Measurements from ENCODE around the gene DYNLT5.
"Not testable (repeated sequence)": the region's sequence is repeated elsewhere in the genome, so short reads cannot be mapped to it uniquely, and the experiment has no call there.

The DYNLT5 gene

GRCh38 chr1:66732407-66733166 is 19.7 kb upstream of the DYNLT5 start:
- H3K4me3 Mint-ChIP-seq: no peak overlapping the region

GRCh38 chr1:66733348-66734017 is 18.8 kb upstream of the DYNLT5 start:
- no peaks in the 10 kb centered on the region for H3K9me3 Mint-ChIP-seq
- no peak overlapping the region for H3K4me3 Mint-ChIP-seq
- H3K36me3 Mint-ChIP-seq (ENCODE audit: low read depth): no peaks in the 10 kb centered on the region
- no peaks in the 10 kb centered on the region for H3K27me3 Mint-ChIP-seq
- peaks cover 18% of the 10 kb centered on the region for H3K4me1 Mint-ChIP-seq (ENCODE audit: low read depth)
- intact Hi-C loops (cut with micrococcal nuclease): no loop called here
- no peak overlapping the region for H3K27ac Mint-ChIP-seq

More at GRCh38 chr1:66732407-66733166, 19.7 kb upstream of the DYNLT5 start:
- intact Hi-C loops (cut with micrococcal nuclease): no loop called here
- Mint-ChIP-seq H3K9me3 (no peaks in the 10 kb centered on the region), H3K27ac (peak overlapping the region; percentile 25), H3K36me3 (ENCODE audit: low read depth) (no peaks in the 10 kb centered on the region), H3K4me1 (ENCODE audit: low read depth) (peaks cover 18% of the 10 kb centered on the region), H3K27me3 (no peaks in the 10 kb centered on the region)

GRCh38 chr1:66734531-66734930 is 17.7 kb upstream of the DYNLT5 start:
- intact Hi-C loops (cut with micrococcal nuclease); H3K9me3 Mint-ChIP-seq; H3K27me3 Mint-ChIP-seq; H3K4me3 Mint-ChIP-seq; H3K27ac Mint-ChIP-seq; H3K36me3 Mint-ChIP-seq (ENCODE audit: low read depth): not testable (repeated sequence)
- H3K4me1 Mint-ChIP-seq (ENCODE audit: low read depth): peaks cover 10% of the 10 kb centered on the region

- no peaks in the 10 kb centered on the region for H3K36me3 Mint-ChIP-seq (ENCODE audit: low read depth)
Measured at GRCh38 chr1:66737836-66738235, 14.4 kb upstream of the DYNLT5 start.

GRCh38 chr1:66739401-66740157 is 12.7 kb upstream of the DYNLT5 start:
- no peaks in the 10 kb centered on the region for H3K4me1 Mint-ChIP-seq (ENCODE audit: low read depth)
- no peaks in the 10 kb centered on the region for H3K36me3 Mint-ChIP-seq (ENCODE audit: low read depth)
- H3K27ac Mint-ChIP-seq: no peak overlapping the region
- no peaks in the 10 kb centered on the region for H3K27me3 Mint-ChIP-seq
- intact Hi-C loops (cut with micrococcal nuclease): no loop called here
- no peaks in the 10 kb centered on the region for H3K9me3 Mint-ChIP-seq
- H3K4me3 Mint-ChIP-seq: no peak overlapping the region

More at GRCh38 chr1:66737836-66738235, 14.4 kb upstream of the DYNLT5 start:
- Mint-ChIP-seq H3K4me3 (no peak overlapping the region), H3K4me1 (ENCODE audit: low read depth) (peaks cover 3% of the 10 kb centered on the region), H3K27ac (no peak overlapping the region), H3K27me3 (no peaks in the 10 kb centered on the region), H3K9me3 (no peaks in the 10 kb centered on the region)
- intact Hi-C loops (cut with micrococcal nuclease): no loop called here

GRCh38 chr1:66745451-66745850 is 6.8 kb upstream of the DYNLT5 start:
- intact Hi-C loops (cut with micrococcal nuclease): no loop called here
- H3K9me3 Mint-ChIP-seq: no peaks in the 10 kb centered on the region
- H3K27me3 Mint-ChIP-seq: no peaks in the 10 kb centered on the region
- no peaks in the 10 kb centered on the region for H3K36me3 Mint-ChIP-seq (ENCODE audit: low read depth)
- no peak overlapping the region for H3K4me3 Mint-ChIP-seq
- H3K27ac Mint-ChIP-seq: no peak overlapping the region
- no peaks in the 10 kb centered on the region for H3K4me1 Mint-ChIP-seq (ENCODE audit: low read depth)

GRCh38 chr1:66747501-66747900 is 4.8 kb upstream of the DYNLT5 start:
- no peak overlapping the region for H3K4me3 Mint-ChIP-seq
- no peaks in the 10 kb centered on the region for H3K9me3 Mint-ChIP-seq
- H3K27ac Mint-ChIP-seq: no peak overlapping the region
- H3K4me1 Mint-ChIP-seq (ENCODE audit: low read depth): peaks cover 14% of the 10 kb centered on the region
- intact Hi-C loops (cut with micrococcal nuclease): no loop called here
- no peaks in the 10 kb centered on the region for H3K36me3 Mint-ChIP-seq (ENCODE audit: low read depth)
- peaks cover 4% of the 10 kb centered on the region for H3K27me3 Mint-ChIP-seq

- Mint-ChIP-seq H3K36me3 (ENCODE audit: low read depth) (no peaks in the 10 kb centered on the region), H3K4me3 (no peak overlapping the region), H3K9me3 (no peaks in the 10 kb centered on the region), H3K4me1 (ENCODE audit: low read depth) (peaks cover 21% of the 10 kb centered on the region), H3K27ac (no peak overlapping the region), H3K27me3 (peaks cover 4% of the 10 kb centered on the region)
- intact Hi-C loops (cut with micrococcal nuclease): no loop called here
Measured at GRCh38 chr1:66750577-66750976, 1.7 kb upstream of the DYNLT5 start.

- no peaks in the 10 kb centered on the region for H3K36me3 Mint-ChIP-seq (ENCODE audit: low read depth)
- H3K9me3 Mint-ChIP-seq: no peaks in the 10 kb centered on the region
- H3K4me1 Mint-ChIP-seq (ENCODE audit: low read depth): peaks cover 21% of the 10 kb centered on the region
- no peak overlapping the region for H3K27ac Mint-ChIP-seq
- peaks cover 4% of the 10 kb centered on the region for H3K27me3 Mint-ChIP-seq
- H3K4me3 Mint-ChIP-seq: no peak overlapping the region
- intact Hi-C loops (cut with micrococcal nuclease): no loop called here
Measured at GRCh38 chr1:66751160-66751559, 1.1 kb upstream of the DYNLT5 start.

- no peaks in the 10 kb centered on the region for H3K36me3 Mint-ChIP-seq (ENCODE audit: low read depth)
- H3K27me3 Mint-ChIP-seq: peaks cover 4% of the 10 kb centered on the region
- peaks cover 21% of the 10 kb centered on the region for H3K4me1 Mint-ChIP-seq (ENCODE audit: low read depth)
- peak overlapping the region; percentile 70 for H3K27ac Mint-ChIP-seq
- peak overlapping the region; percentile 85 for H3K4me3 Mint-ChIP-seq
- intact Hi-C loops (cut with micrococcal nuclease): no loop called here
- H3K9me3 Mint-ChIP-seq: no peaks in the 10 kb centered on the region
Measured at GRCh38 chr1:66752671-66753371, 562 bp downstream of the DYNLT5 start.

- no peak overlapping the region for H3K4me3 Mint-ChIP-seq
- H3K36me3 Mint-ChIP-seq (ENCODE audit: low read depth): no peaks in the 10 kb centered on the region
- peaks cover 27% of the 10 kb centered on the region for H3K4me1 Mint-ChIP-seq (ENCODE audit: low read depth)
- no peaks in the 10 kb centered on the region for H3K27me3 Mint-ChIP-seq
- no peaks in the 10 kb centered on the region for H3K9me3 Mint-ChIP-seq
- H3K27ac Mint-ChIP-seq: no peak overlapping the region
- intact Hi-C loops (cut with micrococcal nuclease): no loop called here
Measured at GRCh38 chr1:66757722-66758240, 5.5 kb downstream of the DYNLT5 start.

- Mint-ChIP-seq H3K36me3 (ENCODE audit: low read depth) (no peaks in the 10 kb centered on the region), H3K4me3 (no peak overlapping the region), H3K4me1 (ENCODE audit: low read depth) (peaks cover 23% of the 10 kb centered on the region), H3K9me3 (no peaks in the 10 kb centered on the region), H3K27me3 (no peaks in the 10 kb centered on the region), H3K27ac (no peak overlapping the region)
- intact Hi-C loops (cut with micrococcal nuclease): no loop called here
Measured at GRCh38 chr1:66758241-66758755, 6.0 kb downstream of the DYNLT5 start.

- Mint-ChIP-seq H3K4me3 (no peak overlapping the region), H3K4me1 (ENCODE audit: low read depth) (peaks cover 23% of the 10 kb centered on the region), H3K27ac (no peak overlapping the region), H3K36me3 (ENCODE audit: low read depth) (no peaks in the 10 kb centered on the region), H3K9me3 (no peaks in the 10 kb centered on the region), H3K27me3 (no peaks in the 10 kb centered on the region)
- intact Hi-C loops (cut with micrococcal nuclease): loop anchor here (10.0 kb wide), 2 partner anchors 174 to 214 kb away; no protein-coding TSS in a partner anchor
Measured at GRCh38 chr1:66760506-66760905, 8.2 kb downstream of the DYNLT5 start.

Measured in dendritic cell treated with granulocyte-macrophage colony-stimulating factor and Interleukin-4, amounts not matched to agents 40 ng/mL and 50 ng/mL, for 4 days (primary cell).